Erythroblast (primary cell): ENCODE results near the gene CC2D1A.

Source experiments
- GATA1 ChIP-seq: IDR thresholded peaks from 2 replicates; pipeline ENCODE4 v1.6.1; 2011; ENCODE audit warnings: low read depth, mild to moderate bottlenecking, control low read depth, low read length, moderate library complexity
- POLR2A ChIP-seq: IDR thresholded peaks from 2 replicates; pipeline ENCODE4 v1.6.1; 2011; ENCODE audit warnings: mild to moderate bottlenecking, low read length

DNA sequence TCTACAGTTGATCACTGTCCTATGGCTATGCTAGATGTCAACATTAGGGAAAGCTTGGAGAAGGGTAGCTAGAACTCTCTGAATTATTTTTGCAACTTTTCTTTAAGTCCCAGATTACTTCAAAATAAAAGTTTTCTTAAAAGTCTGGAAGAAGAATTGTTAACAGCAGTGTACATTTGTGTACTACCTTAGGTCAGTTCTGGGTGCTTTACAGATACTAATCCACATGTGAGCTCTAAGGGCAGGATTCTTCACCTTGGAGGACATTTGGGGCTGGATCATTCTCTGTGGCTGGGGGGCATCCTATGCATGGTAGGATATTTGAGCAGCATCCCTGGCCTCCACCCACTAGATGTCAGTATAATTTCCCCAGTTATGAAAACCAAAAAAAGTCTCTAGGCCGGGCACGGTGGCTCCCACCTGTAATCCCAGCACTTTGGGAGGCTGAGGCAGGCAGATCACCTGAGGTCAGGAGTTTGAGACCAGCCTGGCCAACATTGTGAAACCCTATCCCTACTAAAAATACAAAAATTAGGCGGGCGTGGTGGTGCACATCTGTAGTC, 2.9 kb upstream of the CC2D1A start:
- TF ChIP-seq POLR2A (no peak), GATA1 (no peak)
